ENCODE results near the gene OTX1.

DNA sequence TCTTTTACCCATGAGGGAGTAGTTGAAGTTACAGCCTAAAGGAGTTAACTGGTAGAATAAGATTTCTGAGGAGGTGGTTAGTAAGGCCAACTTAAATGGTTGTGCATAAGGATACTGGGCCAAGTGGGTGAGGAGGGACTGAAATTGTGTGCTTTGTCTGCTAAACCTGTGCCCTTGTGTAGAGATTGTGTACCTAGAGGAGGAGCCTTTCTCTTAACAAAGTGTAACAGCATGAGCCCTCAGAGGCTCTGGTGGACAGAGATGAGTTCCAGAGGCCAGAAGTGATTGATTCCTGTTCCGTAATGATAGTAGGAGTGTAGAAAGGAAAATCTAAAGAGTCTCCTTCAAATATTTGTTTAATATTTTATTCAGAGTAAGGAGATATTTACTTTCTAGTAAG is 42.9 kb downstream of the OTX1 start:
- TF ChIP-seq, protein P1, sequence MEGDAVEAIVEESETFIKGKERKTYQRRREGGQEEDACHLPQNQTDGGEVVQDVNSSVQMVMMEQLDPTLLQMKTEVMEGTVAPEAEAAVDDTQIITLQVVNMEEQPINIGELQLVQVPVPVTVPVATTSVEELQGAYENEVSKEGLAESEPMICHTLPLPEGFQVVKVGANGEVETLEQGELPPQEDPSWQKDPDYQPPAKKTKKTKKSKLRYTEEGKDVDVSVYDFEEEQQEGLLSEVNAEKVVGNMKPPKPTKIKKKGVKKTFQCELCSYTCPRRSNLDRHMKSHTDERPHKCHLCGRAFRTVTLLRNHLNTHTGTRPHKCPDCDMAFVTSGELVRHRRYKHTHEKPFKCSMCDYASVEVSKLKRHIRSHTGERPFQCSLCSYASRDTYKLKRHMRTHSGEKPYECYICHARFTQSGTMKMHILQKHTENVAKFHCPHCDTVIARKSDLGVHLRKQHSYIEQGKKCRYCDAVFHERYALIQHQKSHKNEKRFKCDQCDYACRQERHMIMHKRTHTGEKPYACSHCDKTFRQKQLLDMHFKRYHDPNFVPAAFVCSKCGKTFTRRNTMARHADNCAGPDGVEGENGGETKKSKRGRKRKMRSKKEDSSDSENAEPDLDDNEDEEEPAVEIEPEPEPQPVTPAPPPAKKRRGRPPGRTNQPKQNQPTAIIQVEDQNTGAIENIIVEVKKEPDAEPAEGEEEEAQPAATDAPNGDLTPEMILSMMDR (IDR thresholded peaks at IDR 0.05): no peak
- no peak for TF ChIP-seq ZFX (IDR thresholded peaks at IDR 0.05; ENCODE audit: borderline replicate concordance)
